HCT116 (cell line): Measurements from ENCODE around the gene FRMPD1. TPM values are rescaled to one million over a fixed set of nuclear protein-coding genes. Genes with fewer than 3 reads are reported as not detected.

ENCODE experiments used
- ATAC-seq: fragments of 200-7000 bp; cut with Tn5 transposase; 2 replicates; pipeline ENCODE4 v1.9.1; 2020; ENCODE audit warnings: mild to moderate bottlenecking, moderate library complexity
- BruUV-seq: library from RNA; stranded (reverse); fragments of 400-500 nt; replicated peaks from 2 replicates; lab custom pipeline; 2021; lab: Mats Ljungman, UMichigan
- CTCF ChIA-PET: fragments of 300-600 bp; sonication (Branson Sonifier 250); formaldehyde crosslinking; loops from one replicate; lab custom pipeline; 2021; ENCODE audit warnings: antibody characterized with exemption; lab: Charles Lee
- POLR2A ChIA-PET: fragments of 300-600, 350-600 bp; sonication (Branson Sonifier 250); formaldehyde crosslinking; loops from one replicate; lab custom pipeline; 2021; ENCODE audit warnings: antibody characterized with exemption; lab: Charles Lee
- RAD21 ChIA-PET, 2 experiments: fragments of 300-600 bp; sonication (Branson Sonifier 250); formaldehyde crosslinking; loops; one replicate each; lab custom pipeline; 2023; ENCODE audit warnings: low total read pairs in 2 of 2; ENCODE audit not compliant: uncharacterized antibody in 2 of 2, unreplicated experiment in 2 of 2, low non-redundant PET in 1 of 2; lab: Charles Lee
- DNase-seq: peaks from one replicate; pipeline ENCODE4 v3.0.0-alpha.2; 2010; ENCODE audit warnings: low read depth, low spot score
- H2AFZ ChIP-seq: fragments of 200-600 bp; shearing (Covaris generic), sonication (generic); 2 replicates; pipeline ENCODE4 v1.6.1; 2017; ENCODE audit warnings: low read depth, mixed run types, mixed read lengths, antibody characterized with exemption, low read length; ENCODE audit not compliant: poor library complexity, severe bottlenecking
- H3K27ac ChIP-seq: 2 replicates; pipeline ENCODE4 v1.5.1; 2012; ENCODE audit warnings: low read depth, low read length
- H3K27me3 ChIP-seq: fragments of 200-600 bp; sonication (generic); 2 replicates; pipeline ENCODE4 v1.6.1; 2016; ENCODE audit warnings: mixed run types, low read length, mixed read lengths; ENCODE audit not compliant: insufficient read depth
- H3K36me3 ChIP-seq, 2 experiments: fragments of 200-500 bp in 1 of 2; fragments of 200-600 bp in 1 of 2; sonication (Bioruptor generic) in 1 of 2; sonication (generic) in 1 of 2; 2 replicates each; pipeline versions ENCODE4 v1.5.1 to v1.6.1; 2014 to 2016; ENCODE audit warnings: low read length in 2 of 2, inconsistent platforms in 1 of 2, mixed read lengths in 1 of 2, mixed run types in 1 of 2; ENCODE audit not compliant: insufficient read depth in 2 of 2, control insufficient read depth in 1 of 2
- H3K4me1 ChIP-seq, 2 experiments: fragments of 200-600 bp in 1 of 2; sonication (generic) in 1 of 2; 2 replicates each; pipeline versions ENCODE4 v1.5.1 to v1.6.1; 2012 to 2017; ENCODE audit warnings: low read length in 2 of 2, inconsistent platforms in 1 of 2, mild to moderate bottlenecking in 1 of 2, mixed read lengths in 1 of 2, mixed run types in 1 of 2, moderate library complexity in 1 of 2; ENCODE audit not compliant: insufficient read depth in 2 of 2, control insufficient read depth in 1 of 2
- H3K4me2 ChIP-seq: fragments of 200-600 bp; sonication (generic); 2 replicates; pipeline ENCODE4 v1.6.1; 2017; ENCODE audit warnings: mixed run types, low read length, mixed read lengths
- H3K4me3 ChIP-seq, 2 experiments: fragments of 200-600 bp in 1 of 2; sonication (generic) in 1 of 2; replicated peaks in 1 of 2; 2 replicates each; pipeline ENCODE4 v1.5.1; 2011 to 2016; ENCODE audit warnings: low read length in 2 of 2, control low read depth in 1 of 2, low read depth in 1 of 2, mild to moderate bottlenecking in 1 of 2, mixed read lengths in 1 of 2, mixed run types in 1 of 2
- H3K79me2 ChIP-seq: fragments of 200-600 bp; sonication (generic); 2 replicates; pipeline ENCODE4 v1.6.1; 2017; ENCODE audit warnings: mild to moderate bottlenecking, mixed run types, low read length, moderate library complexity, mixed read lengths; ENCODE audit not compliant: insufficient read depth
- H3K9ac ChIP-seq: fragments of 200-600 bp; sonication (generic); 2 replicates; pipeline ENCODE4 v1.6.1; 2016; ENCODE audit warnings: low read length, mixed read lengths
- H3K9me2 ChIP-seq: fragments of 200-600 bp; sonication (generic), shearing (Covaris generic); 2 replicates; pipeline ENCODE4 v1.6.1; 2017; ENCODE audit warnings: mixed run types, mild to moderate bottlenecking, moderate library complexity; ENCODE audit not compliant: insufficient read depth
- H3K9me3 ChIP-seq, 2 experiments: fragments of 200-500 bp in 1 of 2; fragments of 200-600 bp in 1 of 2; sonication (Bioruptor generic) in 1 of 2; sonication (generic) in 1 of 2; 2 replicates each; pipeline ENCODE4 v1.6.1; 2014 to 2017; ENCODE audit warnings: low read length in 2 of 2, mixed read lengths in 2 of 2, inconsistent platforms in 1 of 2, low read depth in 1 of 2, mild to moderate bottlenecking in 1 of 2, mixed run types in 1 of 2, moderate library complexity in 1 of 2; ENCODE audit not compliant: control insufficient read depth in 1 of 2, insufficient read depth in 1 of 2
- H4K20me1 ChIP-seq: fragments of 200-600 bp; sonication (generic), shearing (Covaris generic); 2 replicates; pipeline ENCODE4 v1.6.1; 2017; ENCODE audit warnings: mixed run types, mild to moderate bottlenecking, moderate library complexity; ENCODE audit not compliant: insufficient read depth
- CBX3 ChIP-seq: IDR thresholded peaks from 2 replicates; pipeline ENCODE4 v1.6.1; 2012; ENCODE audit warnings: low read depth
- CEBPB ChIP-seq: IDR thresholded peaks from 2 replicates; pipeline ENCODE4 v1.6.1; 2012; ENCODE audit warnings: low read depth
- ELF1 ChIP-seq: IDR thresholded peaks from 2 replicates; pipeline ENCODE4 v1.6.1; 2012; ENCODE audit warnings: low read depth, borderline replicate concordance
- EZH2 ChIP-seq: fragments of 200-600 bp; sonication (generic); IDR thresholded peaks from 2 replicates; pipeline ENCODE4 v1.6.1; 2017; ENCODE audit warnings: antibody characterized with exemption, mixed run types
- FOSL1 ChIP-seq: IDR thresholded peaks from 2 replicates; pipeline ENCODE4 v1.6.1; 2012; ENCODE audit warnings: low read depth
- JUND ChIP-seq: IDR thresholded peaks from 2 replicates; pipeline ENCODE4 v1.6.1; 2012
- POLR2A ChIP-seq: IDR thresholded peaks from 2 replicates; pipeline ENCODE4 v1.7.0; 2011; ENCODE audit warnings: borderline replicate concordance; ENCODE audit not compliant: insufficient read depth, insufficient read length; ENCODE audit errors: extremely low read depth
- POLR2AphosphoS5 ChIP-seq: IDR thresholded peaks from 2 replicates; pipeline ENCODE4 v1.6.1; 2011; ENCODE audit warnings: mild to moderate bottlenecking, low read depth, low read length, moderate library complexity
- RAD21 ChIP-seq: IDR thresholded peaks from 2 replicates; pipeline ENCODE4 v1.6.1; 2012; ENCODE audit warnings: low read depth, mild to moderate bottlenecking
- REST ChIP-seq: IDR thresholded peaks from 2 replicates; pipeline ENCODE4 v1.6.1; 2012; ENCODE audit warnings: low read depth
- SIN3A ChIP-seq: IDR thresholded peaks from 2 replicates; pipeline ENCODE4 v1.6.1; 2012; ENCODE audit warnings: low read depth
- SRF ChIP-seq: IDR thresholded peaks from 2 replicates; pipeline ENCODE4 v1.6.1; 2012; ENCODE audit warnings: low read depth
- ZNF274 ChIP-seq: fragments of 200-500 bp; sonication (Bioruptor generic); IDR thresholded peaks from 2 replicates; pipeline ENCODE4 v1.6.1; 2014; ENCODE audit warnings: mild to moderate bottlenecking, low read depth, low read length, inconsistent platforms
- intact Hi-C: fragments of 100-400 bp; cut with micrococcal nuclease; formaldehyde crosslinking; loops from 2 replicates; pipeline ENCODE4 v1.10.0; 2022
- total RNA-seq: library from RNA; stranded (reverse); gene quantifications from one replicate; pipeline ENCODE4 v1.2.1, GENCODE V29; 2021; ENCODE audit not compliant: unreplicated experiment

FRMPD1 gene
- total RNA-seq, 1 experiment from 2014 or later = 0.52 TPM

DNA sequence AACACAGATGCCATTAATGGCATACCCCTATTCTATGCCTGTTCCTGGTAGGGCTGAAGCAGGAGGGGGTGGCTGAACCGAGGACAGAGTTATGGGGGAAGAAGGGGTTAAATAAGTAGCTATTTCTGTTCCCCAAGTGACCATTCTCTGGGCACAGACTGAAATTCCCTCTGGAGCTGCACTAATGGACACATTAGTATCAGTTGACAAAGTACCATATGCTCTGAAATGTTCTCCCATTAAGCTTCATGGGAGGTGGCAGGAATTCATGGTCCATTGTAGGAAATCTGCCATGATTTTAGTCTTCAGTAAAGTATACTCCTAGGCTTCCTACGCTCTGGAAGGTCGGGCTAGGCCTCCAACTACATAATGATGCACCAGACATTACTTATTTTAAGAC lies 10.5 kb upstream of the FRMPD1 start:
- ChIA-PET RAD21 (no interaction called here), POLR2A (no interaction called here)
- ATAC-seq = no peak

GRCh38 chr9:37641331-37641730 lies 9.4 kb upstream of the FRMPD1 start:
- Histone ChIP-seq H4K20me1 (no peaks in the 10 kb centered on the region), H3K36me3 (no peaks in the 10 kb centered on the region), H3K9ac (no peak overlapping the region), H3K27ac (no peak overlapping the region), H3K27me3 (peaks cover 36% of the 10 kb centered on the region), H2AFZ (no peak overlapping the region), H3K79me2 (no peaks in the 10 kb centered on the region), H3K9me3 (no peaks in the 10 kb centered on the region), H3K4me2 (no peak overlapping the region), H3K9me2 (no peaks in the 10 kb centered on the region), H3K4me3 (no peak overlapping the region), H3K4me1 (no peaks in the 10 kb centered on the region)
- ChIA-PET RAD21 (no interaction called here), CTCF (no interaction called here), POLR2A (no interaction called here)
- ATAC-seq (no peak), DNase-seq (no peak)
- intact Hi-C loops = no loop called here
- no TSS peak for BruUV-seq
- TF ChIP-seq CBX3 (no peak), ELF1 (no peak), POLR2AphosphoS5 (no peak), REST (no peak), EZH2 (no peak), CEBPB (no peak), SIN3A (no peak), JUND (no peak), RAD21 (no peak)

More for the DNA sequence above, 10.5 kb upstream of the FRMPD1 start:
- Histone ChIP-seq H3K4me1 (no peaks in the 10 kb centered on the region), H3K9me2 (no peaks in the 10 kb centered on the region), H3K27ac (no peak overlapping the region), H2AFZ (no peak overlapping the region), H3K4me3 (no peak overlapping the region), H3K4me2 (no peak overlapping the region), H3K9ac (no peak overlapping the region), H3K9me3 (no peaks in the 10 kb centered on the region), H4K20me1 (no peaks in the 10 kb centered on the region), H3K36me3 (no peaks in the 10 kb centered on the region), H3K79me2 (no peaks in the 10 kb centered on the region), H3K27me3 (peaks cover 25% of the 10 kb centered on the region)
- intact Hi-C loops = no loop called here
- CTCF ChIA-PET = no interaction called here
- BruUV-seq = no TSS peak
- TF ChIP-seq SRF = no peak
- TF ChIP-seq CEBPB = no peak
- no peak for TF ChIP-seq POLR2A
- TF ChIP-seq ZNF274 = no peak
- TF ChIP-seq FOSL1 = no peak
- DNase-seq = no peak
